ENCODE data around the gene CARHSP1.
"Not testable (repeated sequence)": the region's sequence is repeated elsewhere in the genome, so short reads cannot be mapped to it uniquely, and the experiment has no call there.

DNA sequence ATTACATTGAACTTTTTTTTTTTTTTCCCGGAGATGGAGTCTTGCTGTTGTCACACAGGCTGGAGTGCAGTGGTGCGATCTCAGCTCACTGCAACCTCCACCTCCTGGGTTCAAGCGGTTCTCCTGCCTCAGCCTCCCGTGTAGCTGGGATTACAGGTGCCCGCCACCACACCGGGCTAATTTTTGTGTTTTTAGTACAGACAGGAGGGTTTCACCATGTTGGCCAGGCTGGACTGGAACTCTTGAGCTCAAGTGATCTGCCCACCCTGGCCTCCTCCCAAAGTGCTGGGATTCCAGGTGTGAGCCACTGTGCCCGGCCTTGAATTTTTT lies 5.0 kb upstream of the CARHSP1 start:
- TF ChIP-seq, protein P1, sequence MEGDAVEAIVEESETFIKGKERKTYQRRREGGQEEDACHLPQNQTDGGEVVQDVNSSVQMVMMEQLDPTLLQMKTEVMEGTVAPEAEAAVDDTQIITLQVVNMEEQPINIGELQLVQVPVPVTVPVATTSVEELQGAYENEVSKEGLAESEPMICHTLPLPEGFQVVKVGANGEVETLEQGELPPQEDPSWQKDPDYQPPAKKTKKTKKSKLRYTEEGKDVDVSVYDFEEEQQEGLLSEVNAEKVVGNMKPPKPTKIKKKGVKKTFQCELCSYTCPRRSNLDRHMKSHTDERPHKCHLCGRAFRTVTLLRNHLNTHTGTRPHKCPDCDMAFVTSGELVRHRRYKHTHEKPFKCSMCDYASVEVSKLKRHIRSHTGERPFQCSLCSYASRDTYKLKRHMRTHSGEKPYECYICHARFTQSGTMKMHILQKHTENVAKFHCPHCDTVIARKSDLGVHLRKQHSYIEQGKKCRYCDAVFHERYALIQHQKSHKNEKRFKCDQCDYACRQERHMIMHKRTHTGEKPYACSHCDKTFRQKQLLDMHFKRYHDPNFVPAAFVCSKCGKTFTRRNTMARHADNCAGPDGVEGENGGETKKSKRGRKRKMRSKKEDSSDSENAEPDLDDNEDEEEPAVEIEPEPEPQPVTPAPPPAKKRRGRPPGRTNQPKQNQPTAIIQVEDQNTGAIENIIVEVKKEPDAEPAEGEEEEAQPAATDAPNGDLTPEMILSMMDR (IDR thresholded peaks at IDR 0.05): not testable (repeated sequence)
- not testable (repeated sequence) for TF ChIP-seq POLR2A (IDR thresholded peaks at IDR 0.05)
